H1 (cell line): ENCODE data around the gene EIF2B5. TPM values are rescaled to one million over a fixed set of nuclear protein-coding genes. Genes with fewer than 3 reads are reported as not detected.

ENCODE experiments used
- CTCF ChIA-PET: fragments of 300-600 bp; sonication (Branson Sonifier 250); formaldehyde crosslinking; loops from one replicate; lab custom pipeline; 2021; ENCODE audit not compliant: partially characterized antibody; lab: Charles Lee
- POLR2A ChIA-PET: fragments of 300-600 bp; sonication (Branson Sonifier 250); formaldehyde crosslinking; loops from one replicate; lab custom pipeline; 2021; ENCODE audit warnings: inconsistent platforms; ENCODE audit not compliant: partially characterized antibody; lab: Charles Lee
- DNase-seq, 2 experiments: peaks; one replicate each; pipeline versions ENCODE4 v3.0.0 to v3.0.0-alpha.2; 2010 to 2022; ENCODE audit warnings: low spot score in 2 of 2, low read depth in 1 of 2, mixed read lengths in 1 of 2
- FAIRE-seq: peaks from 2 replicates; lab custom pipeline; 2011; peaks lifted over from hg19 to GRCh38; lab: Jason Lieb, UNC
- H2AFZ ChIP-seq: 2 replicates; pipeline ENCODE4 v1.8.1; 2012; ENCODE audit warnings: low read length, inconsistent platforms
- H2AK5ac ChIP-seq: 2 replicates; pipeline ENCODE4 v1.6.1; 2013; ENCODE audit warnings: low read depth, low read length
- H2BK120ac ChIP-seq: replicated peaks from 2 replicates; pipeline ENCODE3; 2013; ENCODE audit warnings: low read depth, low read length, inconsistent platforms
- H2BK12ac ChIP-seq: 2 replicates; pipeline ENCODE4 v1.6.1; 2013; ENCODE audit warnings: low read depth, low read length
- H2BK15ac ChIP-seq: 2 replicates; pipeline ENCODE4 v1.6.1; 2013; ENCODE audit warnings: low read length
- H2BK20ac ChIP-seq: 2 replicates; pipeline ENCODE4 v1.6.1; 2013; ENCODE audit warnings: low read length
- H2BK5ac ChIP-seq: 2 replicates; pipeline ENCODE4 v1.6.1; 2013; ENCODE audit warnings: low read depth, low read length
- H3K14ac ChIP-seq: 2 replicates; pipeline ENCODE4 v1.6.1; 2013; ENCODE audit warnings: inconsistent platforms; ENCODE audit not compliant: insufficient read length
- H3K18ac ChIP-seq: 2 replicates; pipeline ENCODE4 v1.6.1; 2013; ENCODE audit warnings: low read length; ENCODE audit errors: extremely low read depth
- H3K23ac ChIP-seq: 2 replicates; pipeline ENCODE4 v1.6.1; 2013; ENCODE audit warnings: inconsistent platforms; ENCODE audit not compliant: insufficient read length
- H3K23me2 ChIP-seq: 2 replicates; pipeline ENCODE4 v1.6.1; 2013; ENCODE audit warnings: low read depth, low read length
- H3K27ac ChIP-seq: 2 replicates; pipeline ENCODE4 v1.6.1; 2011; ENCODE audit warnings: low read depth, low read length, inconsistent platforms
- H3K27me3 ChIP-seq, 4 experiments: replicated peaks in 1 of 4; 1 replicate in 1 of 4; 2 replicates in 3 of 4; pipeline versions ENCODE4 v1.6.1 to v1.8.1; 2011 to 2013; ENCODE audit warnings: low read length in 3 of 4, mild to moderate bottlenecking in 3 of 4, inconsistent platforms in 2 of 4, mixed read lengths in 2 of 4, moderate library complexity in 1 of 4; ENCODE audit not compliant: control insufficient read depth in 3 of 4, insufficient read depth in 3 of 4; ENCODE audit errors: extremely low read depth in 1 of 4
- H3K36me3 ChIP-seq, 4 experiments: 2 replicates each; pipeline versions ENCODE4 v1.6.1 to v1.8.1; 2011 to 2013; ENCODE audit warnings: mild to moderate bottlenecking in 4 of 4, low read length in 3 of 4, moderate library complexity in 2 of 4, control low read depth in 1 of 4, inconsistent platforms in 1 of 4; ENCODE audit not compliant: insufficient read depth in 4 of 4, control insufficient read depth in 2 of 4
- H3K4ac ChIP-seq: replicated peaks from 2 replicates; pipeline ENCODE3; 2013; ENCODE audit warnings: low read length, low read depth, mixed read lengths, inconsistent platforms; ENCODE audit not compliant: insufficient read length
- H3K4me1 ChIP-seq, 4 experiments: replicated peaks in 1 of 4; 1 replicate in 1 of 4; 2 replicates in 3 of 4; pipeline versions ENCODE4 v1.6.1 to v1.8.1; 2011 to 2013; ENCODE audit warnings: low read length in 3 of 4, inconsistent platforms in 2 of 4, mixed read lengths in 1 of 4; ENCODE audit not compliant: insufficient read depth in 4 of 4, control insufficient read depth in 3 of 4
- H3K4me2 ChIP-seq, 2 experiments: 2 replicates each; pipeline versions ENCODE4 v1.6.1 to v1.8.1; 2011 to 2013; ENCODE audit warnings: low read depth in 2 of 2, low read length in 2 of 2, control low read depth in 1 of 2, inconsistent platforms in 1 of 2, mild to moderate bottlenecking in 1 of 2; ENCODE audit not compliant: insufficient read depth in 1 of 2
- H3K4me3 ChIP-seq, 4 experiments: fragments of 200-600, 300-600 bp in 1 of 4; sonication (generic), shearing (Covaris generic), sonication (Bioruptor Twin) in 1 of 4; 2 replicates each; pipeline versions ENCODE4 v1.5.1 to v1.8.1; 2011 to 2016; ENCODE audit warnings: low read length in 4 of 4, low read depth in 3 of 4, control low read depth in 2 of 4, inconsistent platforms in 2 of 4, mild to moderate bottlenecking in 2 of 4, mixed read lengths in 1 of 4, moderate library complexity in 1 of 4; ENCODE audit not compliant: insufficient read depth in 2 of 4; ENCODE audit errors: extremely low read depth in 1 of 4
- H3K56ac ChIP-seq: replicated peaks from 2 replicates; pipeline ENCODE3; 2013; ENCODE audit warnings: low read depth, mild to moderate bottlenecking, mixed read lengths, low read length, inconsistent platforms; ENCODE audit not compliant: insufficient read length
- H3K79me1 ChIP-seq: 2 replicates; pipeline ENCODE4 v1.6.1; 2013; ENCODE audit warnings: low read depth, low read length, control low read depth
- H3K79me2 ChIP-seq, 2 experiments: 2 replicates each; pipeline versions ENCODE4 v1.6.1 to v1.8.1; 2012 to 2013; ENCODE audit warnings: low read length in 2 of 2, mild to moderate bottlenecking in 2 of 2, inconsistent platforms in 1 of 2; ENCODE audit not compliant: insufficient read depth in 2 of 2, control insufficient read depth in 1 of 2
- H3K9ac ChIP-seq, 4 experiments: replicated peaks in 1 of 4; 1 replicate in 1 of 4; 2 replicates in 3 of 4; pipeline versions ENCODE4 v1.6.1 to v1.8.1; 2011 to 2013; ENCODE audit warnings: low read depth in 3 of 4, low read length in 3 of 4, control low read depth in 2 of 4, mild to moderate bottlenecking in 2 of 4, moderate library complexity in 2 of 4, inconsistent platforms in 1 of 4; ENCODE audit errors: extremely low read depth in 1 of 4
- H3K9me3 ChIP-seq, 2 experiments: 2 replicates each; pipeline versions ENCODE4 v1.6.1 to v1.8.1; 2012 to 2013; ENCODE audit warnings: mild to moderate bottlenecking in 2 of 2, moderate library complexity in 2 of 2, control low read depth in 1 of 2, inconsistent platforms in 1 of 2, low read depth in 1 of 2, low read length in 1 of 2, mixed read lengths in 1 of 2; ENCODE audit not compliant: insufficient read depth in 2 of 2
- H4K20me1 ChIP-seq, 2 experiments: replicated peaks in 1 of 2; 2 replicates each; pipeline versions ENCODE3 to v1.8.1; 2011 to 2013; ENCODE audit warnings: inconsistent platforms in 2 of 2, low read length in 2 of 2, mild to moderate bottlenecking in 1 of 2; ENCODE audit not compliant: insufficient read depth in 2 of 2, control insufficient read depth in 1 of 2
- H4K5ac ChIP-seq: 2 replicates; pipeline ENCODE4 v1.6.1; 2013; ENCODE audit warnings: low read length, low read depth, mixed read lengths, inconsistent platforms; ENCODE audit not compliant: insufficient read length
- H4K8ac ChIP-seq: 2 replicates; pipeline ENCODE4 v1.8.0; 2013; ENCODE audit warnings: mild to moderate bottlenecking, moderate library complexity, low read length, inconsistent platforms; ENCODE audit not compliant: insufficient read depth; ENCODE audit errors: extremely low read depth
- H4K91ac ChIP-seq: replicated peaks from 2 replicates; pipeline ENCODE3; 2013; ENCODE audit warnings: low read length, mixed read lengths, inconsistent platforms; ENCODE audit not compliant: insufficient read length
- ATF2 ChIP-seq: IDR thresholded peaks from 2 replicates; pipeline ENCODE4 v1.6.1; 2012; ENCODE audit warnings: low read length, inconsistent platforms
- BACH1 ChIP-seq: IDR thresholded peaks from 2 replicates; pipeline ENCODE4 v1.6.1; 2012; ENCODE audit warnings: low read length, improper control_type of control experiment
- BRCA1 ChIP-seq: IDR thresholded peaks from 2 replicates; pipeline ENCODE4 v1.6.1; 2012; ENCODE audit warnings: low read depth, low read length, improper control_type of control experiment
- CBX5 ChIP-seq: fragments of 300-800, 300-1000 bp; sonication (generic); IDR thresholded peaks from 2 replicates; pipeline ENCODE4 v1.7.1; 2016; ENCODE audit warnings: antibody characterized with exemption, low read length, low read depth
- CTCF ChIP-seq, 3 experiments: IDR thresholded peaks; 1 replicate in 2 of 3; 2 replicates in 1 of 3; pipeline versions ENCODE4 v1.5.1 to v1.6.1; 2011; ENCODE audit warnings: low read length in 3 of 3, mild to moderate bottlenecking in 3 of 3, inconsistent platforms in 2 of 3, low read depth in 1 of 3, moderate library complexity in 1 of 3; ENCODE audit not compliant: insufficient read depth in 1 of 3; ENCODE audit errors: control extremely low read depth in 1 of 3
- EZH2 ChIP-seq: fragments of 200-600 bp; sonication (generic); IDR thresholded peaks from 2 replicates; pipeline ENCODE4 v1.7.1; 2012; ENCODE audit warnings: low read depth, mild to moderate bottlenecking, moderate library complexity, low read length, inconsistent platforms; ENCODE audit not compliant: severe bottlenecking
- POLR2A ChIP-seq, 2 experiments: IDR thresholded peaks; 1 replicate in 1 of 2; 2 replicates in 1 of 2; pipeline ENCODE4 v1.6.1; 2011; ENCODE audit warnings: low read depth in 2 of 2, low read length in 2 of 2, mild to moderate bottlenecking in 2 of 2; ENCODE audit errors: control extremely low read depth in 1 of 2
- WGBS, 2 experiments: shearing (Covaris generic) in 1 of 2; methylation state at CpG; one replicate each; pipeline versions ENCODE4 v1.1.6 to v1.1.7; 2013 to 2015; ENCODE audit warnings: low lambda C conversion rate in 2 of 2, mixed read lengths in 2 of 2, inconsistent platforms in 1 of 2, low coverage in 1 of 2, missing lambda C conversion rate in 1 of 2; ENCODE audit not compliant: insufficient replicate concordance in 2 of 2, insufficient coverage in 1 of 2, insufficient read length in 1 of 2; ENCODE audit errors: extremely low coverage in 1 of 2, missing lambda C conversion rate in 1 of 2; 5-methylcytosine and 5-hydroxymethylcytosine counted together
- polyA plus RNA-seq, 7 experiments: library from polyadenylated mRNA; depleted of rRNA in 3 of 7; stranded (reverse) in 5 of 7; unstranded in 2 of 7; fragments of >200 nt in 5 of 7; fragments of 200-250 nt in 2 of 7; gene quantifications; 1 replicate in 5 of 7; 2 replicates in 1 of 7; 4 replicates in 1 of 7; pipeline versions ENCODE4 v1.2.1 to v1.2.3, GENCODE V29; 2011 to 2013; ENCODE audit warnings: missing spikeins in 2 of 7, mixed read lengths in 2 of 7
- total RNA-seq: library from RNA; stranded (reverse); fragmentation: NEBNext Ultra II Directional; extraction: Animal tissue kit (Norgen Biotek cat#: 25700); gene quantifications from 2 replicates; pipeline ENCODE4 v1.2.1, GENCODE V29; 2021

The EIF2B5 gene
- total and polyA plus RNA-seq, 2 of the 8 experiments (the other 6 are each of a cell fraction or from before 2014, with no cell fraction given) = 33.1 to 40.0 TPM

GRCh38 chr3:184110316-184110725 is 24.8 kb upstream of the EIF2B5 start:
- 72% methylated on average over 7 of the region's 7 CpGs; no CpG with 5 or more reads in 1 of the 2 experiments for WGBS, 2 experiments
- Histone ChIP-seq H3K4me3 (no peak overlapping the region), H2BK120ac (no peak overlapping the region), H2BK20ac (no peak overlapping the region), H2BK12ac (no peak overlapping the region), H3K27me3 (no peaks in the 10 kb centered on the region), H3K27ac (no peak overlapping the region), H3K56ac (no peak overlapping the region), H2AFZ (peak overlapping the region; percentile 90), H3K4ac (no peak overlapping the region), H4K91ac (no peak overlapping the region), H3K79me2 (no peaks in the 10 kb centered on the region), H4K5ac (no peak overlapping the region), H3K9me3 (no peaks in the 10 kb centered on the region), H2BK15ac (no peak overlapping the region), H2AK5ac (no peak overlapping the region), H3K9ac (peak overlapping the region in 1 of 4 experiments; percentile 18; a peak in 1 of 7 replicates), H3K4me2 (no peak overlapping the region), H3K14ac (no peak overlapping the region), H3K79me1 (no peaks in the 10 kb centered on the region), H4K8ac (no peak overlapping the region), H3K18ac (no peak overlapping the region), H2BK5ac (no peak overlapping the region), H3K23ac (no peak overlapping the region), H4K20me1 (no peaks in the 10 kb centered on the region), H3K23me2 (no peaks in the 10 kb centered on the region), H3K36me3 (no peaks in the 10 kb centered on the region), H3K4me1 (no peaks in the 10 kb centered on the region)
- CTCF ChIA-PET = interaction anchor here (1.1 to 1.9 kb wide), 3 partner anchors 17 to 169 kb away, joined by 3 to 8 read pairs (median 5); no protein-coding TSS in a partner anchor
- no peak for DNase-seq
- no peak for TF ChIP-seq BRCA1
- no peak for TF ChIP-seq CTCF (IDR thresholded peaks at IDR 0.05; ENCODE audit: control extremely low read depth in 1 of 3, insufficient read depth in 1 of 3, low read depth in 1 of 3, low read length in 3 of 3)
- TF ChIP-seq ATF2 = no peak
- no peak for TF ChIP-seq CBX5
- no peak for TF ChIP-seq EZH2
- TF ChIP-seq BACH1 = peak; percentile 93
- TF ChIP-seq POLR2A (IDR thresholded peaks at IDR 0.05; ENCODE audit: control extremely low read depth in 1 of 2, low read depth in 2 of 2, low read length in 2 of 2) = no peak
- POLR2A ChIA-PET = no interaction called here
- FAIRE-seq = no peak
